Liver (tissue), 3 donors: ENCODE data around the gene PDE6B.

Source experiments
- EGR1 ChIP-seq, 2 donors: IDR thresholded peaks; 2 replicates each; pipeline ENCODE4 v1.6.1; 2016 to 2018; ENCODE audit warnings: antibody characterized with exemption in 2 of 2, low read depth in 2 of 2
- FOXA1 ChIP-seq: IDR thresholded peaks from 2 replicates; pipeline ENCODE4 v1.6.1; 2016; ENCODE audit warnings: antibody characterized with exemption
- GABPA ChIP-seq, 2 donors: IDR thresholded peaks in 1 of 2; conservative IDR thresholded peaks in 1 of 2; 2 replicates each; pipeline ENCODE4 v1.6.1; 2016; ENCODE audit warnings: antibody characterized with exemption in 2 of 2, mild to moderate bottlenecking in 1 of 2, moderate library complexity in 1 of 2
- RAD21 ChIP-seq, 2 donors: IDR thresholded peaks; 2 replicates each; pipeline ENCODE4 v1.6.1; 2016; ENCODE audit warnings: antibody characterized with exemption in 2 of 2, mild to moderate bottlenecking in 2 of 2
- SP1 ChIP-seq: IDR thresholded peaks from 2 replicates; pipeline ENCODE4 v1.6.1; 2018; ENCODE audit warnings: antibody characterized with exemption, mild to moderate bottlenecking
- TAF1 ChIP-seq: conservative IDR thresholded peaks from 2 replicates; pipeline ENCODE4 v1.6.1; 2016; ENCODE audit warnings: antibody characterized with exemption, mild to moderate bottlenecking
- YY1 ChIP-seq: IDR thresholded peaks from 2 replicates; pipeline ENCODE4 v1.6.1; 2016; ENCODE audit warnings: antibody characterized with exemption, mild to moderate bottlenecking
- TF ChIP-seq, protein P1 (sequence below): IDR thresholded peaks from 2 replicates; pipeline ENCODE4 v1.6.1; 2016; ENCODE audit warnings: antibody characterized with exemption
- TF ChIP-seq, protein P2 (sequence below): fragments of 150-350 bp; IDR thresholded peaks from 2 replicates; pipeline ENCODE4 v1.5.1; 2017; ENCODE audit warnings: improper control_type of control experiment, low read depth, low read length; ENCODE audit not compliant: missing input control
- TF ChIP-seq, protein P3 (sequence below): IDR thresholded peaks from 2 replicates; pipeline ENCODE4 v1.6.1; 2016; ENCODE audit warnings: antibody characterized with exemption, mild to moderate bottlenecking
- TF ChIP-seq, protein P4 (sequence below): IDR thresholded peaks from 2 replicates; pipeline ENCODE4 v1.6.1; 2016; ENCODE audit warnings: antibody characterized with exemption
- donor health status: healthy.
- donor health status: healthy.

DNA sequence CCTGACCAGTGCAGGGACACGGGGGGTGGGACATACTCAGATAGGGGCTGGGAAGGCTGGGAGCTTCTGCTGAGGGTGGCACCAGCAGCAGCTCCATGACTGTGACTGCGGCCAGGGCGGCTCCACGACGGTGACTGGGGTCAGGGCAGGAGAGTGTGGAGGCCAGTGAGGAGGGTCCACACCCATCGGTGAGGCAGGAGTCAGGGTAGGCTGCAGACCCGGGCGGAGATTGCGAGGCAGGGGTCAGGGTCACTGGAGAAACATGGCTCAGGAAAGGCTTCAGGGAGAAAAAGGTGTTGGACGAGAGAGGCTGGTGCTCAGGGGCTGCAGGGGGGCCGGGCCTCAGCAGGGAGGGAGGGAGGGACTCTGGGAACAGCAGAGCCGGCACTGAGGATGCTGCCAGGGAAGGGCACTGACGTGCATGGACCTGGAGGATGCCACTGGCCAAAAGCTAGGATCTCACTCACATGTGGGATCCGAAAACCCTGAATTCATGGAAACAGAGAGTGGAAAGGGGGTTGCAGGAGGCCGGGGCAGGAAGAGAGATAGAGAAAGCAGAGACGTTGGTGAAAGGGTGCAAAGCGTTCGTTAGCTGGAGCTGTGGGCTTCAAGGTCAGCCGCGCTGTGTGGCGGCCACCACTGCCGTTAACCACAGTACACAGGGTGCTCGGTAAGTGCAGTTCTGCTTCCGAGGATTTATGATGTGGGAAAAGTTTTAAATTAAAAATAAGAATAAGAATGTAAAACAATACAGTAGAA is 26.7 kb downstream of the PDE6B start:
- TF ChIP-seq, protein P1, sequence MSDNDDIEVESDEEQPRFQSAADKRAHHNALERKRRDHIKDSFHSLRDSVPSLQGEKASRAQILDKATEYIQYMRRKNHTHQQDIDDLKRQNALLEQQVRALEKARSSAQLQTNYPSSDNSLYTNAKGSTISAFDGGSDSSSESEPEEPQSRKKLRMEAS: no peak
- TF ChIP-seq, protein P2, sequence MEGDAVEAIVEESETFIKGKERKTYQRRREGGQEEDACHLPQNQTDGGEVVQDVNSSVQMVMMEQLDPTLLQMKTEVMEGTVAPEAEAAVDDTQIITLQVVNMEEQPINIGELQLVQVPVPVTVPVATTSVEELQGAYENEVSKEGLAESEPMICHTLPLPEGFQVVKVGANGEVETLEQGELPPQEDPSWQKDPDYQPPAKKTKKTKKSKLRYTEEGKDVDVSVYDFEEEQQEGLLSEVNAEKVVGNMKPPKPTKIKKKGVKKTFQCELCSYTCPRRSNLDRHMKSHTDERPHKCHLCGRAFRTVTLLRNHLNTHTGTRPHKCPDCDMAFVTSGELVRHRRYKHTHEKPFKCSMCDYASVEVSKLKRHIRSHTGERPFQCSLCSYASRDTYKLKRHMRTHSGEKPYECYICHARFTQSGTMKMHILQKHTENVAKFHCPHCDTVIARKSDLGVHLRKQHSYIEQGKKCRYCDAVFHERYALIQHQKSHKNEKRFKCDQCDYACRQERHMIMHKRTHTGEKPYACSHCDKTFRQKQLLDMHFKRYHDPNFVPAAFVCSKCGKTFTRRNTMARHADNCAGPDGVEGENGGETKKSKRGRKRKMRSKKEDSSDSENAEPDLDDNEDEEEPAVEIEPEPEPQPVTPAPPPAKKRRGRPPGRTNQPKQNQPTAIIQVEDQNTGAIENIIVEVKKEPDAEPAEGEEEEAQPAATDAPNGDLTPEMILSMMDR: no peak
- no peak for TF ChIP-seq GABPA (IDR thresholded peaks at IDR 0.05 in 1 of 2, conservative IDR thresholded peaks at IDR 0.05 in 1 of 2)
- no peak for TF ChIP-seq RAD21 (IDR thresholded peaks at IDR 0.05)
- TF ChIP-seq, protein P3, sequence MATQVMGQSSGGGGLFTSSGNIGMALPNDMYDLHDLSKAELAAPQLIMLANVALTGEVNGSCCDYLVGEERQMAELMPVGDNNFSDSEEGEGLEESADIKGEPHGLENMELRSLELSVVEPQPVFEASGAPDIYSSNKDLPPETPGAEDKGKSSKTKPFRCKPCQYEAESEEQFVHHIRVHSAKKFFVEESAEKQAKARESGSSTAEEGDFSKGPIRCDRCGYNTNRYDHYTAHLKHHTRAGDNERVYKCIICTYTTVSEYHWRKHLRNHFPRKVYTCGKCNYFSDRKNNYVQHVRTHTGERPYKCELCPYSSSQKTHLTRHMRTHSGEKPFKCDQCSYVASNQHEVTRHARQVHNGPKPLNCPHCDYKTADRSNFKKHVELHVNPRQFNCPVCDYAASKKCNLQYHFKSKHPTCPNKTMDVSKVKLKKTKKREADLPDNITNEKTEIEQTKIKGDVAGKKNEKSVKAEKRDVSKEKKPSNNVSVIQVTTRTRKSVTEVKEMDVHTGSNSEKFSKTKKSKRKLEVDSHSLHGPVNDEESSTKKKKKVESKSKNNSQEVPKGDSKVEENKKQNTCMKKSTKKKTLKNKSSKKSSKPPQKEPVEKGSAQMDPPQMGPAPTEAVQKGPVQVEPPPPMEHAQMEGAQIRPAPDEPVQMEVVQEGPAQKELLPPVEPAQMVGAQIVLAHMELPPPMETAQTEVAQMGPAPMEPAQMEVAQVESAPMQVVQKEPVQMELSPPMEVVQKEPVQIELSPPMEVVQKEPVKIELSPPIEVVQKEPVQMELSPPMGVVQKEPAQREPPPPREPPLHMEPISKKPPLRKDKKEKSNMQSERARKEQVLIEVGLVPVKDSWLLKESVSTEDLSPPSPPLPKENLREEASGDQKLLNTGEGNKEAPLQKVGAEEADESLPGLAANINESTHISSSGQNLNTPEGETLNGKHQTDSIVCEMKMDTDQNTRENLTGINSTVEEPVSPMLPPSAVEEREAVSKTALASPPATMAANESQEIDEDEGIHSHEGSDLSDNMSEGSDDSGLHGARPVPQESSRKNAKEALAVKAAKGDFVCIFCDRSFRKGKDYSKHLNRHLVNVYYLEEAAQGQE: no peak
- no peak for TF ChIP-seq TAF1
- TF ChIP-seq FOXA1: no peak
- TF ChIP-seq YY1: no peak
- no peak for TF ChIP-seq SP1
- no peak for TF ChIP-seq EGR1 (IDR thresholded peaks at IDR 0.05; ENCODE audit: low read depth in 2 of 2)
- TF ChIP-seq, protein P4, sequence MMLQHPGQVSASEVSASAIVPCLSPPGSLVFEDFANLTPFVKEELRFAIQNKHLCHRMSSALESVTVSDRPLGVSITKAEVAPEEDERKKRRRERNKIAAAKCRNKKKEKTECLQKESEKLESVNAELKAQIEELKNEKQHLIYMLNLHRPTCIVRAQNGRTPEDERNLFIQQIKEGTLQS: no peak
